IMR-90 (cell line): ENCODE results near the gene C16orf90. TPM values are rescaled to one million over a fixed set of nuclear protein-coding genes. Genes with fewer than 3 reads are reported as not detected.

ENCODE experiments used
- ATAC-seq: fragments of 200-7000 bp; cut with Tn5 transposase; 2 replicates; pipeline ENCODE4 v1.9.1; 2020; ENCODE audit warnings: low read depth, mild to moderate bottlenecking, moderate library complexity
- BruUV-seq: library from RNA; stranded (reverse); fragments of 400-500 nt; replicated peaks from 2 replicates; lab custom pipeline; 2021; lab: Mats Ljungman, UMichigan
- CTCF ChIA-PET: fragments of 300-600 bp; formaldehyde crosslinking; extraction: SDS; loops from one replicate; lab custom pipeline; 2021; ENCODE audit warnings: antibody characterized with exemption; lab: Yijun Ruan, JAX
- POLR2A ChIA-PET: fragments of 300-600 bp; sonication (Branson Sonifier 250); formaldehyde crosslinking; loops from one replicate; lab custom pipeline; 2022; ENCODE audit warnings: antibody characterized with exemption; ENCODE audit not compliant: unreplicated experiment; lab: Charles Lee
- DNase-seq: peaks from one replicate; pipeline ENCODE4 v3.0.0; 2013
- H2AFZ ChIP-seq: replicated peaks from 2 replicates; pipeline ENCODE3; 2013; ENCODE audit warnings: low read length, mild to moderate bottlenecking; ENCODE audit not compliant: poor library complexity
- H2AK5ac ChIP-seq: 2 replicates; pipeline ENCODE4 v1.6.1; 2013; ENCODE audit warnings: low read depth, low read length, inconsistent platforms
- H2AK9ac ChIP-seq: replicated peaks from 2 replicates; pipeline ENCODE3; 2013; ENCODE audit warnings: mild to moderate bottlenecking, low read depth, low read length, moderate library complexity; ENCODE audit not compliant: poor library complexity
- H2BK120ac ChIP-seq: 2 replicates; pipeline ENCODE4 v1.6.1; 2013; ENCODE audit warnings: low read depth, low read length, inconsistent platforms
- H2BK15ac ChIP-seq: 3 replicates; pipeline ENCODE4 v1.6.1; 2013; ENCODE audit warnings: low read depth, low read length, inconsistent platforms
- H2BK20ac ChIP-seq: 2 replicates; pipeline ENCODE4 v1.6.1; 2013; ENCODE audit warnings: low read depth, mild to moderate bottlenecking, inconsistent platforms, low read length, moderate library complexity
- H2BK5ac ChIP-seq: 2 replicates; pipeline ENCODE4 v1.6.1; 2013; ENCODE audit warnings: mild to moderate bottlenecking, low read depth, low read length, inconsistent platforms; ENCODE audit not compliant: poor library complexity, severe bottlenecking
- H3K14ac ChIP-seq: replicated peaks from 2 replicates; pipeline ENCODE4 v1.6.1; 2013; ENCODE audit warnings: low read depth, low read length, inconsistent platforms
- H3K18ac ChIP-seq: 2 replicates; pipeline ENCODE4 v1.6.1; 2013; ENCODE audit warnings: low read depth, low read length, control low read depth
- H3K23ac ChIP-seq: 2 replicates; pipeline ENCODE4 v1.6.1; 2013; ENCODE audit warnings: low read depth, low read length, inconsistent platforms
- H3K27ac ChIP-seq: 2 replicates; pipeline ENCODE4 v1.5.1; 2013; ENCODE audit warnings: mild to moderate bottlenecking, control low read depth, low read length; ENCODE audit not compliant: insufficient read depth
- H3K27me3 ChIP-seq: 2 replicates; pipeline ENCODE4 v1.6.1; 2013; ENCODE audit warnings: low read length; ENCODE audit not compliant: control insufficient read depth, insufficient read depth
- H3K36me3 ChIP-seq: 2 replicates; pipeline ENCODE4 v1.6.1; 2013; ENCODE audit warnings: low read length, mixed read lengths; ENCODE audit not compliant: control insufficient read depth, insufficient read depth
- H3K4ac ChIP-seq: 2 replicates; pipeline ENCODE4 v1.6.1; 2013; ENCODE audit warnings: low read depth, low read length, inconsistent platforms
- H3K4me1 ChIP-seq: 2 replicates; pipeline ENCODE4 v1.6.1; 2013; ENCODE audit warnings: low read length, mixed read lengths; ENCODE audit not compliant: control insufficient read depth, insufficient read depth
- H3K4me2 ChIP-seq: 2 replicates; pipeline ENCODE4 v1.6.1; 2013; ENCODE audit warnings: low read depth, mild to moderate bottlenecking, control low read depth, low read length, moderate library complexity
- H3K4me3 ChIP-seq: 2 replicates; pipeline ENCODE4 v1.5.1; 2013; ENCODE audit warnings: low read depth, mild to moderate bottlenecking, control low read depth, low read length, moderate library complexity; ENCODE audit not compliant: insufficient read depth
- H3K56ac ChIP-seq: 2 replicates; pipeline ENCODE4 v1.6.1; 2013; ENCODE audit warnings: low read length, inconsistent platforms; ENCODE audit not compliant: insufficient read depth; ENCODE audit errors: extremely low read depth
- H3K79me1 ChIP-seq, 2 experiments: 2 replicates each; pipeline ENCODE4 v1.6.1; 2013; ENCODE audit warnings: low read length in 2 of 2, inconsistent platforms in 1 of 2, low read depth in 1 of 2
- H3K9ac ChIP-seq: 2 replicates; pipeline ENCODE4 v1.6.1; 2013; ENCODE audit warnings: low read depth, low read length, control low read depth
- H3K9me1 ChIP-seq: 2 replicates; pipeline ENCODE4 v1.6.1; 2013; ENCODE audit warnings: low read length, inconsistent platforms; ENCODE audit not compliant: insufficient read depth
- H3K9me3 ChIP-seq: 2 replicates; pipeline ENCODE4 v1.6.1; 2013; ENCODE audit warnings: low read length; ENCODE audit not compliant: control insufficient read depth, insufficient read depth
- H4K20me1 ChIP-seq: 2 replicates; pipeline ENCODE4 v1.6.1; 2013; ENCODE audit warnings: low read length, inconsistent platforms; ENCODE audit not compliant: insufficient read depth
- H4K5ac ChIP-seq: 2 replicates; pipeline ENCODE4 v1.6.1; 2013; ENCODE audit warnings: mild to moderate bottlenecking, low read depth, low read length, control low read depth
- H4K8ac ChIP-seq, 2 experiments: 2 replicates each; pipeline ENCODE4 v1.6.1; 2013; ENCODE audit warnings: low read depth in 2 of 2, low read length in 2 of 2, control low read depth in 1 of 2, inconsistent platforms in 1 of 2
- H4K91ac ChIP-seq: 2 replicates; pipeline ENCODE4 v1.6.1; 2013; ENCODE audit warnings: low read depth, low read length, inconsistent platforms; ENCODE audit not compliant: insufficient read depth
- CEBPB ChIP-seq: IDR thresholded peaks from 2 replicates; pipeline ENCODE4 v1.6.1; 2012; ENCODE audit warnings: low read depth, low read length, improper control_type of control experiment
- CHD1 ChIP-seq: IDR thresholded peaks from 2 replicates; pipeline ENCODE4 v1.6.1; 2012; ENCODE audit warnings: low read depth, low read length, improper control_type of control experiment
- MAFK ChIP-seq: IDR thresholded peaks from 2 replicates; pipeline ENCODE4 v1.6.1; 2012; ENCODE audit warnings: low read depth, low read length, improper control_type of control experiment
- MAZ ChIP-seq: IDR thresholded peaks from 2 replicates; pipeline ENCODE4 v1.6.1; 2012; ENCODE audit warnings: low read depth, mild to moderate bottlenecking, low read length, improper control_type of control experiment, moderate library complexity, borderline replicate concordance
- NFE2L2 ChIP-seq: fragments of 150-350 bp; IDR thresholded peaks from 2 replicates; pipeline ENCODE4 v1.6.1; 2016; ENCODE audit warnings: low read depth, mild to moderate bottlenecking, low read length
- WGBS, 2 experiments: methylation state at CpG; one replicate each; pipeline versions ENCODE4 v1.1.5 to v1.1.7; 2013; ENCODE audit warnings: missing lambda C conversion rate in 2 of 2; ENCODE audit not compliant: insufficient read length in 1 of 2; ENCODE audit errors: extremely low coverage in 2 of 2; 5-methylcytosine and 5-hydroxymethylcytosine counted together
- dilution Hi-C: fragments of 300-500 bp; cut with HindIII; formaldehyde crosslinking; loops from one replicate; pipeline ENCODE4 v1.14.3; 2018; ENCODE audit warnings: low sequenced_read_pairs; ENCODE audit not compliant: unreplicated experiment
- in situ Hi-C: fragments of 300-500 bp; cut with MboI; formaldehyde crosslinking; loops from 3 replicates; pipeline ENCODE4 v1.14.3; 2019; ENCODE audit warnings: low sequenced_read_pairs, inconsistent platforms, mixed read lengths
- intact Hi-C: fragments of 100-400 bp; cut with micrococcal nuclease; formaldehyde crosslinking; loops from 2 replicates; pipeline ENCODE4 v1.10.0; 2022
- polyA plus RNA-seq, 3 experiments: library from polyadenylated mRNA; depleted of rRNA; stranded (reverse); fragments of >200 nt; gene quantifications; 2 replicates each; pipeline ENCODE4 v1.2.3, GENCODE V29; 2012; ENCODE audit warnings: low replicate concordance in 1 of 3
- total RNA-seq: library from RNA; depleted of rRNA; stranded (reverse); fragments of >200 nt; gene quantifications from 2 replicates; pipeline ENCODE4 v1.2.3, GENCODE V29; 2012
- TF ChIP-seq, protein P1 (sequence below): fragments of 150-350 bp; IDR thresholded peaks from 2 replicates; pipeline ENCODE4 v1.6.1; 2017; ENCODE audit warnings: mild to moderate bottlenecking, antibody characterized with exemption, low read length, low read depth
- TF ChIP-seq, protein P2 (sequence below): fragments of 150-350 bp; IDR thresholded peaks from 2 replicates; pipeline ENCODE4 v1.6.1; 2016; ENCODE audit warnings: low read depth, mild to moderate bottlenecking, low read length, moderate library complexity, borderline replicate concordance

C16orf90 gene
- total and polyA plus RNA-seq, 2 of the 4 experiments (the other 2 are of a cell fraction): not detected

DNA sequence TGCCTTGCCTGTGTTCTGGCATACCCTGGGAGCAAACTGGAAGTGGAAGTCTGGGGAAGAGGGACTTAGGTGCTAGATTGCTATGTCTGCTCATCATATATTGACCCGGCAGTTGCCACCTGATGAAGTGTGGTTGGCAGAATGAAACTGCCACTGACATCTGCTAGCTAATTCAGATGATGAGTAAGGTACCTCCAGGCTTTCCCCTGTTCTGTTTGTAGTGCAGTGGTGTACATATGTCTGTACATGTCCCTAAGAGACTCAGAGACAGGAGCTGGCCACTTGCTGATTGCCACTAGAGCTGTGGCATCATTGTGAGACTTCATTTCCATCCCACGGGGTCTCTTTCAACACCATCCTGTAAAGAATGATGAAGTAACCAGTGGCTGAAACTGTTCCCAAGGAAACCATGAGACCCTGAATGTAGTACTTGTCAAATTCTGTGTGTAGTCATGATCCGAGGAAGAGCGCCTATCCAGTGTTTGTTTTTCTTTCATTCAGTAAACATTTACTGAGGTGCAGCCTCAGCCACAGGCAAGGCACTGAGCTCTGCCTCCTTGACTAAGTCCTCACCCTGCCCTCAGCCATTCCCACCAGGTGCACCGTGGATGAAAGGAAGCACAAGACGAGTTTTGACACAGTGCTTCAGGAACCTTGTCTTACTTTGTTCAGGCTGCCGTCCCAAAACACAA lies 18.7 kb upstream of the C16orf90 start:
- Histone ChIP-seq H3K27me3 (no peaks in the 10 kb centered on the region), H3K23ac (no peak overlapping the region; the same call in 1 of the 2 replicates), H4K8ac (no peak overlapping the region; a peak in 1 of 4 replicates), H2BK20ac (no peak overlapping the region), H4K91ac (no peak overlapping the region), H3K4ac (0 out of 2 replicates have a peak overlapping the region, but pooled peaks have one; percentile 4), H3K27ac (peak overlapping the region; percentile 52; the same call in 1 of the 2 replicates), H2AFZ (no peak overlapping the region), H3K9me1 (peaks cover 15% of the 10 kb centered on the region), H2AK5ac (peak overlapping the region; percentile 10), H4K20me1 (peaks cover 9% of the 10 kb centered on the region; the same call in 1 of the 2 replicates), H3K79me1 (peaks cover 0 to 3% of the 10 kb centered on the region in 2 experiments; a peak in 1 of 4 replicates), H3K4me2 (peak overlapping the region; percentile 15), H3K36me3 (peaks cover 42% of the 10 kb centered on the region), H3K4me3 (no peak overlapping the region), H3K18ac (no peak overlapping the region), H2BK15ac (no peak overlapping the region), H2BK5ac (peak overlapping the region; percentile 16), H3K4me1 (peaks cover 12% of the 10 kb centered on the region), H3K56ac (no peak overlapping the region), H2BK120ac (peak overlapping the region; percentile 17; the same call in 1 of the 2 replicates), H3K9me3 (no peaks in the 10 kb centered on the region), H2AK9ac (no peak overlapping the region), H3K9ac (no peak overlapping the region), H3K14ac (no peak overlapping the region), H4K5ac (no peak overlapping the region)
- 100% methylated on average over 1 of the region's 7 CpGs; no CpG with 5 or more reads in 1 of the 2 experiments for WGBS, 2 experiments
- TF ChIP-seq, protein P1, sequence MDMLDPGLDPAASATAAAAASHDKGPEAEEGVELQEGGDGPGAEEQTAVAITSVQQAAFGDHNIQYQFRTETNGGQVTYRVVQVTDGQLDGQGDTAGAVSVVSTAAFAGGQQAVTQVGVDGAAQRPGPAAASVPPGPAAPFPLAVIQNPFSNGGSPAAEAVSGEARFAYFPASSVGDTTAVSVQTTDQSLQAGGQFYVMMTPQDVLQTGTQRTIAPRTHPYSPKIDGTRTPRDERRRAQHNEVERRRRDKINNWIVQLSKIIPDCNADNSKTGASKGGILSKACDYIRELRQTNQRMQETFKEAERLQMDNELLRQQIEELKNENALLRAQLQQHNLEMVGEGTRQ: no peak
- TF ChIP-seq NFE2L2: no peak
- no peak for TF ChIP-seq CHD1
- TF ChIP-seq MAFK: no peak
- TF ChIP-seq MAZ: no peak
- TF ChIP-seq CEBPB: peak; percentile 60
- TF ChIP-seq, protein P2, sequence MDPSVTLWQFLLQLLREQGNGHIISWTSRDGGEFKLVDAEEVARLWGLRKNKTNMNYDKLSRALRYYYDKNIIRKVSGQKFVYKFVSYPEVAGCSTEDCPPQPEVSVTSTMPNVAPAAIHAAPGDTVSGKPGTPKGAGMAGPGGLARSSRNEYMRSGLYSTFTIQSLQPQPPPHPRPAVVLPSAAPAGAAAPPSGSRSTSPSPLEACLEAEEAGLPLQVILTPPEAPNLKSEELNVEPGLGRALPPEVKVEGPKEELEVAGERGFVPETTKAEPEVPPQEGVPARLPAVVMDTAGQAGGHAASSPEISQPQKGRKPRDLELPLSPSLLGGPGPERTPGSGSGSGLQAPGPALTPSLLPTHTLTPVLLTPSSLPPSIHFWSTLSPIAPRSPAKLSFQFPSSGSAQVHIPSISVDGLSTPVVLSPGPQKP: no peak
- intact Hi-C loops: no loop called here
- BruUV-seq: no TSS peak
- ChIA-PET POLR2A (no interaction called here), CTCF (interaction anchor here (0.9 kb wide), 1 partner anchor 14 kb away, joined by 3 read pairs; the partner anchor contains the start of gene CLUAP1)
- in situ Hi-C loops: no loop called here
- DNase-seq: peak; percentile 50
- peak; percentile 72 for ATAC-seq
- dilution Hi-C loops: no loop called here
